ENCODE data around the gene USP17L15.
"Not testable (repeated sequence)": the region's sequence is repeated elsewhere in the genome, so short reads cannot be mapped to it uniquely, and the experiment has no call there.

- TF ChIP-seq, protein P1, sequence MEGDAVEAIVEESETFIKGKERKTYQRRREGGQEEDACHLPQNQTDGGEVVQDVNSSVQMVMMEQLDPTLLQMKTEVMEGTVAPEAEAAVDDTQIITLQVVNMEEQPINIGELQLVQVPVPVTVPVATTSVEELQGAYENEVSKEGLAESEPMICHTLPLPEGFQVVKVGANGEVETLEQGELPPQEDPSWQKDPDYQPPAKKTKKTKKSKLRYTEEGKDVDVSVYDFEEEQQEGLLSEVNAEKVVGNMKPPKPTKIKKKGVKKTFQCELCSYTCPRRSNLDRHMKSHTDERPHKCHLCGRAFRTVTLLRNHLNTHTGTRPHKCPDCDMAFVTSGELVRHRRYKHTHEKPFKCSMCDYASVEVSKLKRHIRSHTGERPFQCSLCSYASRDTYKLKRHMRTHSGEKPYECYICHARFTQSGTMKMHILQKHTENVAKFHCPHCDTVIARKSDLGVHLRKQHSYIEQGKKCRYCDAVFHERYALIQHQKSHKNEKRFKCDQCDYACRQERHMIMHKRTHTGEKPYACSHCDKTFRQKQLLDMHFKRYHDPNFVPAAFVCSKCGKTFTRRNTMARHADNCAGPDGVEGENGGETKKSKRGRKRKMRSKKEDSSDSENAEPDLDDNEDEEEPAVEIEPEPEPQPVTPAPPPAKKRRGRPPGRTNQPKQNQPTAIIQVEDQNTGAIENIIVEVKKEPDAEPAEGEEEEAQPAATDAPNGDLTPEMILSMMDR (IDR thresholded peaks at IDR 0.05): not testable (repeated sequence)
- not testable (repeated sequence) for TF ChIP-seq POLR2A, POLR2AphosphoS5 (IDR thresholded peaks at IDR 0.05)
Observed at GRCh38 chr4:9234085-9234484, at the start of gene USP17L15.

Data from breast epithelium (tissue), 3 donors.